ENCODE measurements around the gene CDC14A. TPM values are rescaled to one million over a fixed set of nuclear protein-coding genes. Genes with fewer than 3 reads are reported as not detected.

The CDC14A gene
- total and polyA plus RNA-seq, 2 donors (not counting 3 experiments of a cell fraction or from before 2014, with no cell fraction given) = 3.4 to 13.9 TPM

- no peak overlapping the region for H2AFZ ChIP-seq (ENCODE audit: low read depth, low read length)
- no peak overlapping the region for H3K27ac ChIP-seq (ENCODE audit: insufficient read depth, low read depth, low read length)
- intact Hi-C loops (cut with micrococcal nuclease) = no loop called here
- no peaks in the 10 kb centered on the region for H3K27me3 ChIP-seq (ENCODE audit: control insufficient read depth in 2 of 2, insufficient read depth in 2 of 2, low read length in 2 of 2)
- H3K4me2 ChIP-seq (ENCODE audit: insufficient read depth, low read length) = no peak overlapping the region
- H4K20me1 ChIP-seq (replicated peaks; ENCODE audit: control insufficient read depth, extremely low read depth, insufficient read depth, low read length) = no peaks in the 10 kb centered on the region
- ChIA-PET CTCF (no interaction called here), POLR2A (no interaction called here)
- dilution Hi-C loops (cut with MboI; ENCODE audit: extremely low pct_ligation_motif_present, low sequenced_read_pairs) = no loop called here
- TF ChIP-seq MYC (IDR thresholded peaks at IDR 0.05; ENCODE audit: low read depth, low read length) (no peak), EZH2 (IDR thresholded peaks at IDR 0.05; ENCODE audit: borderline replicate concordance, low read depth, low read length, severe bottlenecking) (no peak), JUN (IDR thresholded peaks at IDR 0.05; ENCODE audit: borderline replicate concordance, insufficient read depth, insufficient read length, low read depth) (no peak), GATA2 (IDR thresholded peaks at IDR 0.05; ENCODE audit: insufficient read depth, insufficient read length, low read depth, low read length) (no peak), POLR2A (IDR thresholded peaks at IDR 0.05; ENCODE audit: low read depth, low read length) (no peak), FOS (IDR thresholded peaks at IDR 0.05; ENCODE audit: borderline replicate concordance, insufficient read depth, low read length) (no peak), MAX (IDR thresholded peaks at IDR 0.05; ENCODE audit: insufficient read depth, insufficient read length) (no peak), CTCF (IDR thresholded peaks at IDR 0.05; ENCODE audit: extremely low read depth in 1 of 2, insufficient read depth in 1 of 2, low read depth in 1 of 2, low read length in 2 of 2) (no peak)
- H3K36me3 ChIP-seq (ENCODE audit: control insufficient read depth in 2 of 2, extremely low read depth in 1 of 2, insufficient read depth in 2 of 2, low read length in 2 of 2) = no peaks in the 10 kb centered on the region
- H3K79me2 ChIP-seq (ENCODE audit: control insufficient read depth, insufficient read depth, low read length) = no peaks in the 10 kb centered on the region
- H3K9me1 ChIP-seq (replicated peaks; ENCODE audit: control insufficient read depth, extremely low read depth, insufficient read depth, low read length) = no peaks in the 10 kb centered on the region
- H3K9me3 ChIP-seq (replicated peaks; ENCODE audit: control insufficient read depth, insufficient read depth, low read length) = no peaks in the 10 kb centered on the region
- peaks cover 12% of the 10 kb centered on the region for H3K4me1 ChIP-seq (ENCODE audit: control insufficient read depth, extremely low read depth, insufficient read depth, low read length)
- FAIRE-seq (no peak), DNase-seq (ENCODE audit: low read depth, low spot score) (no peak)
- no peak overlapping the region for H3K4me3 ChIP-seq (replicated peaks in 1 of 3; ENCODE audit: insufficient read depth in 1 of 3, low read depth in 1 of 3, low read length in 3 of 3)
- H3K9ac ChIP-seq (replicated peaks; ENCODE audit: extremely low read depth, insufficient read depth, low read length) = no peak overlapping the region
- no TSS peak for BruUV-seq (replicated peaks)
Measured at GRCh38 chr1:100438375-100438774, 86.1 kb downstream of the CDC14A start.

Measured in endothelial cell of umbilical vein (primary cell).